Smooth muscle cell (in vitro differentiated cells): Measurements from ENCODE around the gene ABCA3. TPM values are rescaled to one million over a fixed set of nuclear protein-coding genes. Genes with fewer than 3 reads are reported as not detected.

Source experiments
- DNase-seq: peaks from one replicate; lab custom pipeline; 2025; ENCODE audit not compliant: unreplicated experiment; lab: John Stamatoyannopoulos, UW
- H2AFZ ChIP-seq: fragments of 200-600 bp; sonication (generic); 2 replicates; pipeline ENCODE4 v1.6.0; 2016; ENCODE audit warnings: antibody characterized with exemption, low read depth, mild to moderate bottlenecking
- H3F3A ChIP-seq: fragments of 200-600 bp; sonication (generic); 2 replicates; pipeline ENCODE4 v1.6.0; 2017; ENCODE audit warnings: antibody characterized with exemption, low read depth
- H3K27ac ChIP-seq: fragments of 200-600 bp; sonication (generic); 2 replicates; pipeline ENCODE4 v1.5.1; 2016; ENCODE audit warnings: low read depth, mild to moderate bottlenecking
- H3K27me3 ChIP-seq: fragments of 200-600 bp; sonication (generic); 2 replicates; pipeline ENCODE4 v1.6.1; 2016; ENCODE audit warnings: low read depth, mild to moderate bottlenecking
- H3K36me3 ChIP-seq: fragments of 200-600 bp; sonication (generic); 2 replicates; pipeline ENCODE4 v1.5.1; 2016; ENCODE audit warnings: low read depth
- H3K4me1 ChIP-seq: fragments of 200-600 bp; sonication (generic); 2 replicates; pipeline ENCODE4 v1.5.1; 2016; ENCODE audit warnings: low read depth
- H3K4me2 ChIP-seq: fragments of 200-600 bp; sonication (generic); 2 replicates; pipeline ENCODE4 v1.6.0; 2016; ENCODE audit warnings: mild to moderate bottlenecking
- H3K4me3 ChIP-seq: fragments of 200-600 bp; sonication (generic); 2 replicates; pipeline ENCODE4 v1.5.1; 2016; ENCODE audit warnings: mild to moderate bottlenecking
- H3K79me2 ChIP-seq: fragments of 200-600 bp; sonication (generic); 2 replicates; pipeline ENCODE4 v1.6.0; 2016; ENCODE audit warnings: low read depth, mild to moderate bottlenecking
- H3K9ac ChIP-seq: fragments of 200-600 bp; sonication (generic); 2 replicates; pipeline ENCODE4 v1.6.0; 2016; ENCODE audit warnings: low read depth
- H3K9me3 ChIP-seq: fragments of 200-600 bp; sonication (generic); replicated peaks from 2 replicates; pipeline ENCODE4 v1.5.1; 2016; ENCODE audit warnings: low read depth
- H4K20me1 ChIP-seq: fragments of 200-600 bp; sonication (generic); 2 replicates; pipeline ENCODE4 v1.6.0; 2016; ENCODE audit warnings: low read depth
- WGBS: methylation state at CpG from one replicate; pipeline ENCODE4 v1.1.7; 2016; ENCODE audit warnings: low lambda C conversion rate; 5-methylcytosine and 5-hydroxymethylcytosine counted together
- polyA plus RNA-seq: library from polyadenylated mRNA; unstranded; fragments of >200 nt; fragmentation: Nextera tagmentation; extraction: Ambion mirVana; gene quantifications from 2 replicates; pipeline ENCODE4 v1.2.1, GENCODE V29; 2016
- total RNA-seq: library from RNA; depleted of rRNA; stranded (reverse); fragments of >200 nt; gene quantifications from 2 replicates; pipeline ENCODE4 v1.2.3, GENCODE V29; 2014
- TF ChIP-seq, protein P1 (sequence below): fragments of 200-600 bp; sonication (generic); IDR thresholded peaks from 2 replicates; pipeline ENCODE4 v1.5.1; 2017; ENCODE audit warnings: borderline replicate concordance, mild to moderate bottlenecking, antibody characterized with exemption; ENCODE audit not compliant: insufficient read depth, poor library complexity, severe bottlenecking

ABCA3 gene
- total and polyA plus RNA-seq, 2 experiments from 2014 or later, result 1.4 to 2.2 TPM

DNA sequence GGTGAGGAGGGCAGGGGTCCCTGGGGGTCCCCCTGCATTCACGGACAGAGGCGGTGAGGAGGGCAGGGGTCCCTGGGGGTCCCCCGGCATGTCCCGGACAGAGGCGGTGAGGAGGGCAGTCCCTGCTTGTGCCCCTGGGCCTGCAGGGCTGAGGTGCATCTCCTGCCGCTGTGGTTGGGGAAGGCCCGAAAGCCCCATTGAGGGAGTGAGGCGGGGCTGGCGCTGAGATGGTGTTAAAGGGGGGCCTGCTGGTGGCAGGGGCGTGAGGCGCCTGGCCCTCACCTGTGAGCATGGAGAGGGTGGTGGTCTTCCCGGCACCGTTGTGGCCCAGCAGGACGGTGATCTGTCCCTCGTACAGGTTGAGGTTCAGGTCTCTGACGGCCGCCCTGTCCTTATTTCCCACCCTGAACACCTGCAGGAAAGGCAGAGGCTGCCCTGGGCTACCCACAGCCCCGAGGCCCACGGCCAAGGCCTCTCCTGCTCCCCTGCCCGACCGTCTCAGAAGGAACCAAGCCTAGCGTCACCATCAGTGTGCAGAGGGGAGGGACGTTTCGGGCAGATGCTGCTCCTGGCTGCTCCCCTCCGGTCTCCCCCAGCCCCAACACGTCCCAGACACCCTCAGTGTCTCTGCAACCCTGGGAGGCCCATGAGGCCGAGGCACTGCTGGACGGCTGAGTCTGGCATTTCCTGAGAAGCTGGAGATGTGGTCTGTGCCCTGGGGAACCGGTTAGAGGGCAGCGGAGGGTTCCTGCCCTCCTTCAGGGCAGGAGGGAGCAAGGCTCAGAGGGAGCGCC lies 41.2 kb downstream of the ABCA3 start:
- H3F3A ChIP-seq, result no peaks in the 10 kb centered on the region
- H3K4me3 ChIP-seq, result no peak overlapping the region
- H3K4me2 ChIP-seq, result no peak overlapping the region
- H2AFZ ChIP-seq, result no peak overlapping the region
- no peaks in the 10 kb centered on the region for H3K4me1 ChIP-seq
- no peaks in the 10 kb centered on the region for H3K36me3 ChIP-seq
- 88% methylated on average over 31 of the region's 31 CpGs for WGBS
- H3K27ac ChIP-seq, result no peak overlapping the region
- no peaks in the 10 kb centered on the region for H3K27me3 ChIP-seq
- H4K20me1 ChIP-seq, result no peaks in the 10 kb centered on the region
- no peaks in the 10 kb centered on the region for H3K79me2 ChIP-seq
- no peak for DNase-seq
- TF ChIP-seq, protein P1, sequence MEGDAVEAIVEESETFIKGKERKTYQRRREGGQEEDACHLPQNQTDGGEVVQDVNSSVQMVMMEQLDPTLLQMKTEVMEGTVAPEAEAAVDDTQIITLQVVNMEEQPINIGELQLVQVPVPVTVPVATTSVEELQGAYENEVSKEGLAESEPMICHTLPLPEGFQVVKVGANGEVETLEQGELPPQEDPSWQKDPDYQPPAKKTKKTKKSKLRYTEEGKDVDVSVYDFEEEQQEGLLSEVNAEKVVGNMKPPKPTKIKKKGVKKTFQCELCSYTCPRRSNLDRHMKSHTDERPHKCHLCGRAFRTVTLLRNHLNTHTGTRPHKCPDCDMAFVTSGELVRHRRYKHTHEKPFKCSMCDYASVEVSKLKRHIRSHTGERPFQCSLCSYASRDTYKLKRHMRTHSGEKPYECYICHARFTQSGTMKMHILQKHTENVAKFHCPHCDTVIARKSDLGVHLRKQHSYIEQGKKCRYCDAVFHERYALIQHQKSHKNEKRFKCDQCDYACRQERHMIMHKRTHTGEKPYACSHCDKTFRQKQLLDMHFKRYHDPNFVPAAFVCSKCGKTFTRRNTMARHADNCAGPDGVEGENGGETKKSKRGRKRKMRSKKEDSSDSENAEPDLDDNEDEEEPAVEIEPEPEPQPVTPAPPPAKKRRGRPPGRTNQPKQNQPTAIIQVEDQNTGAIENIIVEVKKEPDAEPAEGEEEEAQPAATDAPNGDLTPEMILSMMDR, result no peak
- no peaks in the 10 kb centered on the region for H3K9me3 ChIP-seq
- H3K9ac ChIP-seq, result no peak overlapping the region

DNA sequence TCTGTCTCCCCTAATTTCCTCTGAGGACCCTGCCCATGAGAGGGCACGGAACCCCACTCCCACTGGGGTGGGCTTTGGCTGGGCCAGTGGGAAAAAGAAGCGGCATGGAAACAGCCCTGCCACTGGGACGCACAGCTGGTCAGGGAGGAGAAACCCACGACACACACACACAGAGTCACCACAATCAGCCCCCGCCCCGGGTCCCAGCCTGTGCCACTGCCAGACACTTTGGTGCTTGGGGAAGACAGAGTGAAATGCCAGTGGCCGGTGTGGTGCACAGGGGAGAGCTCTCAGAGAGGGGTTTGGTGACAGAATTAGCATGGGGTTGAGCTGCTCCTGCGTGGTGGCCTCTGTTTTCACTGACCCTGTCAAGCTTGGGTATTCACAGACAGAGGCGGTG lies 41.9 kb downstream of the ABCA3 start:
- Histone ChIP-seq H2AFZ (no peak overlapping the region), H4K20me1 (no peaks in the 10 kb centered on the region), H3K27ac (no peak overlapping the region), H3K9me3 (no peaks in the 10 kb centered on the region), H3K4me2 (no peak overlapping the region), H3F3A (no peaks in the 10 kb centered on the region), H3K36me3 (no peaks in the 10 kb centered on the region), H3K79me2 (no peaks in the 10 kb centered on the region), H3K4me1 (no peaks in the 10 kb centered on the region), H3K9ac (no peak overlapping the region), H3K27me3 (no peaks in the 10 kb centered on the region), H3K4me3 (no peak overlapping the region)
- WGBS, result 93% methylated on average over 9 of the region's 9 CpGs
- no peak for DNase-seq
- TF ChIP-seq, protein P1, result no peak

DNA sequence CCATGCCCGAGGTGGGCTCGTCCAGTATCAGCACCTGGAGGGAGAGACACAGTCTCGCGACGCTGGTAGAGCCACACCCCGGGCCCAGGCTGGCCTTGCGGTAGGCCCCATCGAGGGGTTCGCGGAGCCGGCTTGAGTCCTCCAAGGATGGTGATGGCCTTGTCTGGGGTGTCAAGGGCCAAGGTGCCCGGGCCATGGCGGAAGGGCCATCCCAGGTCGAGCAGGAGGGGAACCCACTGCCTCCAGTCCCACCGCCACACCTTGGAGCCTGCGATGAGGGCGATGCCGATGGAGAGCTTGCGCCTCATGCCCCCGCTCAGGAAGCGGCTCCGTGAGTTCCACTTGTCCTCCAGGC lies 43.0 kb downstream of the ABCA3 start:
- H3K4me2 ChIP-seq, result no peak overlapping the region
- H3K36me3 ChIP-seq, result no peaks in the 10 kb centered on the region
- H3K9ac ChIP-seq, result no peak overlapping the region
- DNase-seq, result no peak
- H3K4me1 ChIP-seq, result no peaks in the 10 kb centered on the region
- H2AFZ ChIP-seq, result no peak overlapping the region
- H3K27me3 ChIP-seq, result no peaks in the 10 kb centered on the region
- H3K9me3 ChIP-seq, result no peaks in the 10 kb centered on the region
- H3F3A ChIP-seq, result no peaks in the 10 kb centered on the region
- no peaks in the 10 kb centered on the region for H3K79me2 ChIP-seq
- 98% methylated on average over 21 of the region's 22 CpGs for WGBS
- H3K4me3 ChIP-seq, result no peak overlapping the region
- TF ChIP-seq, protein P1, result no peak
- H4K20me1 ChIP-seq, result no peaks in the 10 kb centered on the region
- H3K27ac ChIP-seq, result no peak overlapping the region
